Hepatocyte (in vitro differentiated cells): Measurements from ENCODE around the gene FRMPD4. TPM values are rescaled to one million over a fixed set of nuclear protein-coding genes. Genes with fewer than 3 reads are reported as not detected.
"Not testable (repeated sequence)": the region's sequence is repeated elsewhere in the genome, so short reads cannot be mapped to it uniquely, and the experiment has no call there.

Source experiments
- DNase-seq: peaks from one replicate; pipeline ENCODE4 v3.0.0-alpha.2; 2016; ENCODE audit warnings: low spot score
- H2AFZ ChIP-seq: fragments of 200-600 bp; sonication (generic); 2 replicates; pipeline ENCODE4 v1.6.0; 2016; ENCODE audit warnings: antibody characterized with exemption, mild to moderate bottlenecking
- H3K27ac ChIP-seq: fragments of 200-600 bp; sonication (generic); 2 replicates; pipeline ENCODE4 v1.5.1; 2016; ENCODE audit warnings: mild to moderate bottlenecking
- H3K27me3 ChIP-seq: fragments of 200-600 bp; sonication (generic); 2 replicates; pipeline ENCODE4 v1.6.1; 2016
- H3K36me3 ChIP-seq: fragments of 200-600 bp; sonication (generic); replicated peaks from 2 replicates; pipeline ENCODE4 v1.5.1; 2016; ENCODE audit warnings: low read depth; ENCODE audit not compliant: insufficient read depth
- H3K4me1 ChIP-seq: fragments of 200-600 bp; sonication (generic); 2 replicates; pipeline ENCODE4 v1.5.1; 2016; ENCODE audit warnings: mild to moderate bottlenecking, moderate library complexity; ENCODE audit not compliant: insufficient read depth
- H3K4me2 ChIP-seq: fragments of 200-600 bp; sonication (generic); 2 replicates; pipeline ENCODE4 v1.6.0; 2016
- H3K4me3 ChIP-seq: fragments of 200-600 bp; sonication (generic); 2 replicates; pipeline ENCODE4 v1.5.1; 2016; ENCODE audit warnings: mild to moderate bottlenecking
- H3K79me2 ChIP-seq: fragments of 200-600 bp; sonication (generic); 2 replicates; pipeline ENCODE4 v1.6.0; 2017; ENCODE audit warnings: mild to moderate bottlenecking
- H3K9me2 ChIP-seq: fragments of 200-600 bp; sonication (generic); replicated peaks from 2 replicates; pipeline ENCODE4 v1.6.0; 2017; ENCODE audit warnings: mild to moderate bottlenecking; ENCODE audit not compliant: insufficient read depth
- H3K9me3 ChIP-seq: fragments of 200-600 bp; sonication (generic); 2 replicates; pipeline ENCODE4 v1.5.1; 2016; ENCODE audit warnings: low read depth, mild to moderate bottlenecking
- H4K20me1 ChIP-seq: fragments of 200-600 bp; sonication (generic); 2 replicates; pipeline ENCODE4 v1.6.0; 2016; ENCODE audit warnings: mild to moderate bottlenecking; ENCODE audit not compliant: insufficient read depth, poor library complexity, severe bottlenecking
- CTCF ChIP-seq: fragments of 200-600 bp; sonication (generic); IDR thresholded peaks from 2 replicates; pipeline ENCODE4 v1.5.1; 2016; ENCODE audit warnings: antibody characterized with exemption, mild to moderate bottlenecking; ENCODE audit not compliant: poor library complexity
- EZH2 ChIP-seq: fragments of 200-600 bp; sonication (generic); IDR thresholded peaks from 2 replicates; pipeline ENCODE4 v1.6.1; 2016; ENCODE audit warnings: antibody characterized with exemption, mild to moderate bottlenecking, borderline replicate concordance
- EZH2phosphoT487 ChIP-seq: fragments of 200-600 bp; sonication (generic); IDR thresholded peaks from one replicate; pipeline ENCODE4 v1.6.1; 2018; ENCODE audit warnings: antibody characterized with exemption, mild to moderate bottlenecking, low read depth, moderate library complexity; ENCODE audit not compliant: unreplicated experiment, severe bottlenecking
- WGBS: methylation state at CpG from one replicate; pipeline ENCODE4 v1.1.6; 2016; ENCODE audit warnings: low lambda C conversion rate; ENCODE audit errors: missing lambda C conversion rate; 5-methylcytosine and 5-hydroxymethylcytosine counted together
- polyA plus RNA-seq: library from polyadenylated mRNA; unstranded; fragments of >200 nt; fragmentation: Nextera tagmentation; extraction: Ambion mirVana; gene quantifications from 2 replicates; pipeline ENCODE4 v1.2.1, GENCODE V29; 2016
- total RNA-seq: library from RNA; depleted of rRNA; stranded (reverse); fragments of >200 nt; gene quantifications from 2 replicates; pipeline ENCODE4 v1.2.3, GENCODE V29; 2014

The FRMPD4 gene
- total and polyA plus RNA-seq, 2 experiments from 2014 or later: 0.23 TPM; not detected in 1

GRCh38 chrX:12159799-12160198 lies 21.5 kb downstream of the FRMPD4 start:
- no peak overlapping the region for H3K4me3 ChIP-seq
- H3K4me2 ChIP-seq: no peak overlapping the region
- no peaks in the 10 kb centered on the region for H3K4me1 ChIP-seq
- H3K9me3 ChIP-seq: no peaks in the 10 kb centered on the region
- DNase-seq: no peak
- no peaks in the 10 kb centered on the region for H4K20me1 ChIP-seq
- no peaks in the 10 kb centered on the region for H3K36me3 ChIP-seq
- H2AFZ ChIP-seq: no peak overlapping the region
- no peak overlapping the region for H3K27ac ChIP-seq
- H3K27me3 ChIP-seq: no peaks in the 10 kb centered on the region
- no peaks in the 10 kb centered on the region for H3K79me2 ChIP-seq
- no peak for TF ChIP-seq CTCF
- TF ChIP-seq EZH2: no peak
- no peak for TF ChIP-seq EZH2phosphoT487
- 72% methylated on average over 4 of the region's 4 CpGs for WGBS
- no peaks in the 10 kb centered on the region for H3K9me2 ChIP-seq

GRCh38 chrX:12162420-12162819 lies 24.1 kb downstream of the FRMPD4 start:
- Histone ChIP-seq H3K4me2 (no peak overlapping the region), H2AFZ (no peak overlapping the region), H3K36me3 (no peaks in the 10 kb centered on the region), H3K9me2 (no peaks in the 10 kb centered on the region), H3K27ac (no peak overlapping the region), H3K27me3 (no peaks in the 10 kb centered on the region), H3K79me2 (no peaks in the 10 kb centered on the region), H3K4me3 (no peak overlapping the region), H3K9me3 (no peaks in the 10 kb centered on the region), H4K20me1 (no peaks in the 10 kb centered on the region), H3K4me1 (no peaks in the 10 kb centered on the region)
- WGBS: 64% methylated on average over 2 of the region's 2 CpGs
- no peak for DNase-seq
- no peak for TF ChIP-seq CTCF
- no peak for TF ChIP-seq EZH2phosphoT487
- no peak for TF ChIP-seq EZH2

GRCh38 chrX:12164180-12164579 lies 25.9 kb downstream of the FRMPD4 start:
- H3K9me2 ChIP-seq, H4K20me1 ChIP-seq, H3K27ac ChIP-seq, H3K79me2 ChIP-seq, H3K9me3 ChIP-seq, H3K36me3 ChIP-seq, H3K4me2 ChIP-seq, H3K4me1 ChIP-seq, H3K4me3 ChIP-seq, H2AFZ ChIP-seq, H3K27me3 ChIP-seq, DNase-seq: not testable (repeated sequence)
- 89% methylated on average over 3 of the region's 3 CpGs for WGBS

- no peak for TF ChIP-seq EZH2
- TF ChIP-seq CTCF: no peak
- no peak for TF ChIP-seq EZH2phosphoT487
- no peak overlapping the region for H3K27ac ChIP-seq
- H3K27me3 ChIP-seq: no peaks in the 10 kb centered on the region
- DNase-seq: no peak
- H3K9me3 ChIP-seq: no peaks in the 10 kb centered on the region
- no peaks in the 10 kb centered on the region for H3K79me2 ChIP-seq
- no peaks in the 10 kb centered on the region for H3K9me2 ChIP-seq
- no peaks in the 10 kb centered on the region for H3K4me1 ChIP-seq
- H3K36me3 ChIP-seq: no peaks in the 10 kb centered on the region
- H3K4me3 ChIP-seq: no peak overlapping the region
- no peaks in the 10 kb centered on the region for H4K20me1 ChIP-seq
- no peak overlapping the region for H2AFZ ChIP-seq
- 87% methylated on average over 3 of the region's 3 CpGs for WGBS
- H3K4me2 ChIP-seq: no peak overlapping the region
Measured at GRCh38 chrX:12170755-12171154, 32.5 kb downstream of the FRMPD4 start.
